Raji (cell line): ENCODE data around the gene FGR.
A peak's percentile ranks its signal among the peaks of the same experiment; 100 is the strongest.

Experiments
- POLR2A ChIP-seq: IDR thresholded peaks from 2 replicates; pipeline ENCODE4 v1.6.1; 2011; ENCODE audit warnings: low read depth, low read length, control low read depth; ENCODE audit not compliant: insufficient read depth

Gene FGR

GRCh38 chr1:27574871-27575831, 59.8 kb downstream of the FGR start:
- TF ChIP-seq POLR2A, result no peak

GRCh38 chr1:27574001-27574781, 60.8 kb downstream of the FGR start:
- no peak for TF ChIP-seq POLR2A

- TF ChIP-seq POLR2A, result no peak
Observed at GRCh38 chr1:27572679-27573426, 62.1 kb downstream of the FGR start.

GRCh38 chr1:27572019-27572678, 62.8 kb downstream of the FGR start:
- no peak for TF ChIP-seq POLR2A

GRCh38 chr1:27571439-27572018, 63.5 kb downstream of the FGR start:
- TF ChIP-seq POLR2A, result no peak

GRCh38 chr1:27570784-27571183, 64.2 kb downstream of the FGR start:
- TF ChIP-seq POLR2A, result no peak

GRCh38 chr1:27570356-27570755, 64.6 kb downstream of the FGR start:
- no peak for TF ChIP-seq POLR2A

- no peak for TF ChIP-seq POLR2A
Observed at GRCh38 chr1:27569506-27570291, 65.3 kb downstream of the FGR start.

GRCh38 chr1:27569088-27569460, 65.9 kb downstream of the FGR start:
- no peak for TF ChIP-seq POLR2A

GRCh38 chr1:27568300-27569087, 66.5 kb downstream of the FGR start:
- TF ChIP-seq POLR2A, result peak; percentile 81

- no peak for TF ChIP-seq POLR2A
Observed at GRCh38 chr1:27567971-27568299, 67.0 kb downstream of the FGR start.

GRCh38 chr1:27567146-27567526, 67.8 kb downstream of the FGR start:
- no peak for TF ChIP-seq POLR2A

- no peak for TF ChIP-seq POLR2A
Observed at GRCh38 chr1:27566462-27567145, 68.4 kb downstream of the FGR start.
